Gastrocnemius medialis (tissue), 4 donors: ENCODE data around the gene SLC22A4. TPM values are rescaled to one million over a fixed set of nuclear protein-coding genes. Genes with fewer than 3 reads are reported as not detected.

Source experiments
- ATAC-seq, 2 donors: fragments of 150-250 bp; one replicate each; pipeline ENCODE4 v1.9.1; 2016
- DNase-seq, 2 donors: peaks; one replicate each; pipeline ENCODE4 v3.0.0-alpha.2; 2019
- H3K27ac ChIP-seq, 4 donors: fragments of 200-600 bp; sonication (generic); 1 replicate in 1 of 4; 2 replicates in 3 of 4; pipeline ENCODE4 v1.5.1; 2016 to 2018; ENCODE audit warnings: mild to moderate bottlenecking in 2 of 4, moderate library complexity in 1 of 4
- H3K27me3 ChIP-seq, 3 donors: fragments of 200-600 bp; sonication (generic) in 2 of 3; 1 replicate in 1 of 3; 2 replicates in 2 of 3; pipeline versions ENCODE4 v1.5.1 to v1.6.0; 2016 to 2019; ENCODE audit warnings: mild to moderate bottlenecking in 1 of 3, moderate library complexity in 1 of 3
- H3K36me3 ChIP-seq, 2 donors: fragments of 200-600 bp; sonication (generic) in 1 of 2; one replicate each; pipeline ENCODE4 v1.5.1; 2017 to 2018
- H3K4me1 ChIP-seq, 2 donors: fragments of 200-600 bp; sonication (generic) in 1 of 2; one replicate each; pipeline ENCODE4 v1.5.1; 2016 to 2017; ENCODE audit warnings: mild to moderate bottlenecking in 2 of 2
- H3K4me3 ChIP-seq, 4 donors: fragments of 200-600 bp; sonication (generic) in 3 of 4; 1 replicate in 1 of 4; 2 replicates in 3 of 4; pipeline ENCODE4 v1.5.1; 2016 to 2019; ENCODE audit warnings: mild to moderate bottlenecking in 2 of 4
- H3K9me3 ChIP-seq, 3 donors: fragments of 200-600 bp; sonication (generic) in 2 of 3; 1 replicate in 1 of 3; 2 replicates in 2 of 3; pipeline ENCODE4 v1.5.1; 2016 to 2019
- CTCF ChIP-seq, 5 experiments: fragments of 450-650 bp in 3 of 5; fragments of 200-600 bp in 2 of 5; sonication (generic) in 2 of 5; IDR thresholded peaks in 4 of 5; conservative IDR thresholded peaks in 1 of 5; 1 replicate in 4 of 5; 2 replicates in 1 of 5; pipeline ENCODE4 v1.5.1; 2016 to 2019; ENCODE audit warnings: antibody characterized with exemption in 5 of 5, mild to moderate bottlenecking in 3 of 5, moderate library complexity in 3 of 5
- POLR2A ChIP-seq, 2 donors: fragments of 450-650 bp; IDR thresholded peaks; one replicate each; pipeline ENCODE4 v1.6.1; 2017; ENCODE audit warnings: antibody characterized with exemption in 2 of 2, mild to moderate bottlenecking in 2 of 2, moderate library complexity in 2 of 2
- in situ Hi-C, 4 donors: fragments of 200-750 bp; cut with MboI; loops; one replicate each; pipeline versions ENCODE4 v1.15.0 to v1.8.0; 2017; ENCODE audit warnings: low sequenced_read_pairs in 4 of 4
- intact Hi-C: fragments of 100-400 bp; cut with DNase I; formaldehyde crosslinking; loops from one replicate; pipeline ENCODE4 v1.15.1; 2023; ENCODE audit warnings: low total_unique reads
- total RNA-seq, 4 donors: library from RNA; depleted of rRNA; stranded (reverse); fragments of >200 nt; gene quantifications; one replicate each; pipeline versions ENCODE4 v1.1.0 to v1.2.3, GENCODE V29; 2016

SLC22A4 gene
- total RNA-seq, 4 donors from 2014 or later: 5.4 to 6.7 (median 6.2) TPM

- no peaks in the 10 kb centered on the region for H3K36me3 ChIP-seq
- TF ChIP-seq POLR2A (IDR thresholded peaks at IDR 0.05): no peak
- no peak for TF ChIP-seq CTCF (IDR thresholded peaks at IDR 0.05 in 4 of 5, conservative IDR thresholded peaks at IDR 0.05 in 1 of 5)
- H3K4me1 ChIP-seq: peaks cover 49 to 57% of the 10 kb centered on the region in 2 donors
- peak overlapping the region; percentile 92 to 99 (median 96) for H3K27ac ChIP-seq
- peak overlapping the region; percentile 64 to 82 (median 78) for H3K4me3 ChIP-seq
- DNase-seq (no peak), ATAC-seq (no peak)
- no peaks in the 10 kb centered on the region for H3K9me3 ChIP-seq
- in situ Hi-C loops (loop anchor here in 1 of 4 donors (10.0 kb wide), 1 partner anchor 98 kb away; no protein-coding TSS in a partner anchor), intact Hi-C loops (loop anchor here (10.0 kb wide), 1 partner anchor 1632 kb away; the partner anchor contains the start of gene VDAC1)
- no peaks in the 10 kb centered on the region for H3K27me3 ChIP-seq
These were observed 78.3 kb downstream of the SLC22A4 start for GRCh38 chr5:132372542-132372941.

- no peak for TF ChIP-seq POLR2A (IDR thresholded peaks at IDR 0.05)
- no peak for TF ChIP-seq CTCF (IDR thresholded peaks at IDR 0.05 in 4 of 5, conservative IDR thresholded peaks at IDR 0.05 in 1 of 5)
- H3K4me3 ChIP-seq: no peak overlapping the region
- ATAC-seq: no peak
- H3K4me1 ChIP-seq: peaks cover 64 to 67% of the 10 kb centered on the region in 2 donors
- peaks cover 0 to 17% of the 10 kb centered on the region in 2 donors for H3K36me3 ChIP-seq
- H3K27ac ChIP-seq: peak overlapping the region; percentile 77 to 99 (median 90)
- intact Hi-C loops: loop anchor here (5.0 to 10.0 kb wide), 2 partner anchors 36 to 1629 kb away; partner anchors contain the start of gene VDAC1
- in situ Hi-C loops: loop anchor here in 2 of 4 donors (10.0 to 25.0 kb wide), 2 partner anchors 101 to 486 kb away; partner anchors contain the start of genes GDF9 (in 2 of the 2), LEAP2 (in 2 of the 2) and UQCRQ (in 2 of the 2)
- no peak for DNase-seq
- no peaks in the 10 kb centered on the region for H3K9me3 ChIP-seq
- H3K27me3 ChIP-seq: no peaks in the 10 kb centered on the region
These were observed 81.8 kb downstream of the SLC22A4 start for GRCh38 chr5:132375957-132376356.

GRCh38 chr5:132376694-132377641 is 82.8 kb downstream of the SLC22A4 start:
- DNase-seq: no peak
- peak overlapping the region in 3 of 4 donors; percentile 12 to 41 (median 26) for H3K4me3 ChIP-seq
- H3K27me3 ChIP-seq: no peaks in the 10 kb centered on the region
- TF ChIP-seq CTCF (IDR thresholded peaks at IDR 0.05 in 4 of 5, conservative IDR thresholded peaks at IDR 0.05 in 1 of 5) (no peak), POLR2A (IDR thresholded peaks at IDR 0.05) (no peak)
- in situ Hi-C loops (loop anchor here in 2 of 4 donors (10.0 to 25.0 kb wide), 2 partner anchors 102 to 485 kb away; partner anchors contain the start of genes GDF9 (in 2 of the 2), LEAP2 (in 2 of the 2) and UQCRQ (in 2 of the 2)), intact Hi-C loops (loop anchor here (5.0 to 10.0 kb wide), 2 partner anchors 35 to 1628 kb away; partner anchors contain the start of gene VDAC1)
- H3K9me3 ChIP-seq: no peaks in the 10 kb centered on the region
- H3K36me3 ChIP-seq: peaks cover 0 to 17% of the 10 kb centered on the region in 2 donors
- peaks cover 63 to 64% of the 10 kb centered on the region in 2 donors for H3K4me1 ChIP-seq
- peak; percentile 20 to 27 for ATAC-seq
- peak overlapping the region; percentile 77 to 99 (median 90) for H3K27ac ChIP-seq

- intact Hi-C loops: loop anchor here (5.0 to 10.0 kb wide), 2 partner anchors 35 to 1627 kb away; partner anchors contain the start of gene VDAC1
- ATAC-seq: no peak
- no peak for DNase-seq
- Histone ChIP-seq H3K36me3 (peaks cover 0 to 17% of the 10 kb centered on the region in 2 donors), H3K27me3 (no peaks in the 10 kb centered on the region), H3K9me3 (no peaks in the 10 kb centered on the region), H3K4me1 (peaks cover 57 to 64% of the 10 kb centered on the region in 2 donors), H3K27ac (peak overlapping the region; percentile 77 to 99 (median 90)), H3K4me3 (no peak overlapping the region)
- TF ChIP-seq POLR2A (IDR thresholded peaks at IDR 0.05) (no peak), CTCF (IDR thresholded peaks at IDR 0.05 in 4 of 5, conservative IDR thresholded peaks at IDR 0.05 in 1 of 5) (no peak)
- in situ Hi-C loops: loop anchor here in 2 of 4 donors (10.0 to 25.0 kb wide), 2 partner anchors 103 to 485 kb away; partner anchors contain the start of genes GDF9 (in 2 of the 2), LEAP2 (in 2 of the 2) and UQCRQ (in 2 of the 2)
These were observed 83.5 kb downstream of the SLC22A4 start for GRCh38 chr5:132377738-132378137.
